GM12878 (cell line): ENCODE results near the gene WBP2NL.

Experiments
- CBX5 ChIP-seq: sonication (generic); IDR thresholded peaks from 2 replicates; pipeline ENCODE4 v1.6.1; 2016; ENCODE audit warnings: low read depth, moderate library complexity, mild to moderate bottlenecking, inconsistent platforms
- CREB1 ChIP-seq: IDR thresholded peaks from 2 replicates; pipeline ENCODE4 v1.6.1; 2012; ENCODE audit warnings: low read depth, mild to moderate bottlenecking, inconsistent platforms
- ETV6 ChIP-seq, 2 experiments: fragments of 450-650 bp in 1 of 2; IDR thresholded peaks in 1 of 2; conservative IDR thresholded peaks in 1 of 2; 2 replicates each; pipeline ENCODE4 v1.6.1; 2014; ENCODE audit warnings: antibody characterized with exemption in 1 of 2, borderline replicate concordance in 1 of 2, low read depth in 1 of 2, mild to moderate bottlenecking in 1 of 2, moderate library complexity in 1 of 2
- GABPA ChIP-seq: IDR thresholded peaks from 2 replicates; pipeline ENCODE4 v1.6.1; 2014; ENCODE audit warnings: antibody characterized with exemption, low read depth, mild to moderate bottlenecking, inconsistent platforms
- JUNB ChIP-seq: IDR thresholded peaks from 2 replicates; pipeline ENCODE4 v1.6.1; 2016; ENCODE audit warnings: antibody characterized with exemption, mild to moderate bottlenecking
- MYC ChIP-seq: IDR thresholded peaks from 2 replicates; pipeline ENCODE4 v1.6.1; 2011; ENCODE audit warnings: mild to moderate bottlenecking, low read length, moderate library complexity, inconsistent platforms; ENCODE audit not compliant: insufficient read depth, insufficient replicate concordance, insufficient read length, severe bottlenecking
- PBX3 ChIP-seq: IDR thresholded peaks from 2 replicates; pipeline ENCODE4 v1.6.1; 2011; ENCODE audit warnings: mild to moderate bottlenecking, low read depth, low read length, moderate library complexity; ENCODE audit not compliant: insufficient replicate concordance
- RFX5 ChIP-seq: IDR thresholded peaks from 2 replicates; pipeline ENCODE4 v1.6.1; 2011; ENCODE audit warnings: low read depth, low read length, improper control_type of control experiment
- SUPT20H ChIP-seq: IDR thresholded peaks from 2 replicates; pipeline ENCODE4 v1.6.1; 2011; ENCODE audit warnings: low read depth, mild to moderate bottlenecking, low read length, moderate library complexity, borderline replicate concordance; ENCODE audit not compliant: control insufficient read depth
- TARDBP ChIP-seq: IDR thresholded peaks from 2 replicates; pipeline ENCODE4 v1.6.1; 2016; ENCODE audit warnings: borderline replicate concordance
- ZBTB4 ChIP-seq: fragments of 450-650 bp; formaldehyde crosslinking; IDR thresholded peaks from 2 replicates; pipeline ENCODE4 v1.4.0; 2022; ENCODE audit warnings: mild to moderate bottlenecking, moderate library complexity
- ZNF274 ChIP-seq: IDR thresholded peaks from one replicate; pipeline ENCODE4 v1.8.0; 2011; ENCODE audit not compliant: insufficient read length, insufficient read depth
- ZZZ3 ChIP-seq: IDR thresholded peaks from 2 replicates; pipeline ENCODE4 v1.6.1; 2011; ENCODE audit warnings: low read depth; ENCODE audit not compliant: control insufficient read depth, insufficient read length
- TF ChIP-seq, protein P1 (sequence below), 3 experiments: IDR thresholded peaks in 2 of 3; conservative IDR thresholded peaks in 1 of 3; 2 replicates each; pipeline ENCODE4 v1.5.1; 2011; ENCODE audit warnings: low read depth in 3 of 3, low read length in 3 of 3, mild to moderate bottlenecking in 3 of 3, control low read depth in 2 of 3, moderate library complexity in 2 of 3, inconsistent platforms in 1 of 3, mixed read lengths in 1 of 3; ENCODE audit not compliant: control insufficient read depth in 2 of 3, insufficient read depth in 1 of 3; ENCODE audit errors: extremely low read depth in 1 of 3

DNA sequence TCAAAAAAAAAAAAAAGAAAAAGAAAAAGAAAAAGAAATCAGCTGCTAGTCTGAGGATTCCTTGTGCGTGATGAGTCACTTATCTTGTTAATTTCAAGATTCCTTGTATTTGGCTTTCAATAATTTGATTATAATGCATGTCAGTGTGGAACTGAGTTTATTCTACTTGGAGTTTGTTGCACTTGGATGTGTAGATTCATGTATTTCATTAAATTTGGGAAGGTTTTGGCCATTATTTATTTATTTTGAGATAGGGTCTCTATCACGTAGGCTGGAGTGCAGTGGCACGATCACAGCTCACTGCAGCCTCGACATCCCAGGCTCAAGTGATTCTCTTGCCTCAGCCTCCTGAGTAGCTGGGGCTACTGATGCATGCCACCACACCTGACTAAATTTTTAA, 14.8 kb downstream of the WBP2NL start:
- TF ChIP-seq PBX3 (no peak), JUNB (no peak), ZNF274 (no peak), ZBTB4 (CRISPR knock-in tag) (no peak), CBX5 (no peak), MYC (no peak), CREB1 (no peak), SUPT20H (no peak), TARDBP (no peak), ZZZ3 (no peak), GABPA (no peak), ETV6 (conservative IDR thresholded peaks at IDR 0.05 in 1 of 2, IDR thresholded peaks at IDR 0.05 in 1 of 2; ENCODE audit: borderline replicate concordance in 1 of 2, low read depth in 1 of 2) (no peak), RFX5 (no peak)
- TF ChIP-seq, protein P1, sequence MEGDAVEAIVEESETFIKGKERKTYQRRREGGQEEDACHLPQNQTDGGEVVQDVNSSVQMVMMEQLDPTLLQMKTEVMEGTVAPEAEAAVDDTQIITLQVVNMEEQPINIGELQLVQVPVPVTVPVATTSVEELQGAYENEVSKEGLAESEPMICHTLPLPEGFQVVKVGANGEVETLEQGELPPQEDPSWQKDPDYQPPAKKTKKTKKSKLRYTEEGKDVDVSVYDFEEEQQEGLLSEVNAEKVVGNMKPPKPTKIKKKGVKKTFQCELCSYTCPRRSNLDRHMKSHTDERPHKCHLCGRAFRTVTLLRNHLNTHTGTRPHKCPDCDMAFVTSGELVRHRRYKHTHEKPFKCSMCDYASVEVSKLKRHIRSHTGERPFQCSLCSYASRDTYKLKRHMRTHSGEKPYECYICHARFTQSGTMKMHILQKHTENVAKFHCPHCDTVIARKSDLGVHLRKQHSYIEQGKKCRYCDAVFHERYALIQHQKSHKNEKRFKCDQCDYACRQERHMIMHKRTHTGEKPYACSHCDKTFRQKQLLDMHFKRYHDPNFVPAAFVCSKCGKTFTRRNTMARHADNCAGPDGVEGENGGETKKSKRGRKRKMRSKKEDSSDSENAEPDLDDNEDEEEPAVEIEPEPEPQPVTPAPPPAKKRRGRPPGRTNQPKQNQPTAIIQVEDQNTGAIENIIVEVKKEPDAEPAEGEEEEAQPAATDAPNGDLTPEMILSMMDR (IDR thresholded peaks at IDR 0.05 in 2 of 3, conservative IDR thresholded peaks at IDR 0.05 in 1 of 3; ENCODE audit: control insufficient read depth in 2 of 3, extremely low read depth in 1 of 3, insufficient read depth in 1 of 3, low read depth in 3 of 3, low read length in 3 of 3) = no peak
